ENCODE data around the gene SOX6.
"Not testable (repeated sequence)": the region's sequence is repeated elsewhere in the genome, so short reads cannot be mapped to it uniquely, and the experiment has no call there.

Gene SOX6

GRCh38 chr11:15944460-15944859, 411.9 kb downstream of the SOX6 start:
- no peak for DNase-seq

- DNase-seq, result no peak
Measured at GRCh38 chr11:15943418-15944197, 412.7 kb downstream of the SOX6 start.

- DNase-seq, result no peak
Measured at GRCh38 chr11:15942936-15943335, 413.4 kb downstream of the SOX6 start.

GRCh38 chr11:15942126-15942525, 414.2 kb downstream of the SOX6 start:
- DNase-seq, result no peak

- DNase-seq, result peak; percentile 3 to 43 (median 13)
Measured at GRCh38 chr11:15941206-15941770, 415.1 kb downstream of the SOX6 start.

- no peak for DNase-seq
Measured at GRCh38 chr11:15940462-15941205, 415.7 kb downstream of the SOX6 start.

GRCh38 chr11:15938983-15939382, 417.4 kb downstream of the SOX6 start:
- DNase-seq, result no peak

GRCh38 chr11:15938121-15938611, 418.2 kb downstream of the SOX6 start:
- DNase-seq, result no peak

GRCh38 chr11:15937601-15938120, 418.7 kb downstream of the SOX6 start:
- no peak for DNase-seq

GRCh38 chr11:15936011-15936410, 420.3 kb downstream of the SOX6 start:
- no peak for DNase-seq

- DNase-seq, result no peak
Measured at GRCh38 chr11:15935373-15935772, 421.0 kb downstream of the SOX6 start.

- no peak for DNase-seq
Measured at GRCh38 chr11:15933886-15934625, 422.3 kb downstream of the SOX6 start.

- DNase-seq, result no peak
Measured at GRCh38 chr11:15932417-15932816, 423.9 kb downstream of the SOX6 start.

GRCh38 chr11:15931497-15931896, 424.8 kb downstream of the SOX6 start:
- DNase-seq, result no peak

- DNase-seq, result no peak
Measured at GRCh38 chr11:15930442-15931025, 425.8 kb downstream of the SOX6 start.

- DNase-seq, result no peak
Measured at GRCh38 chr11:15929371-15929901, 426.9 kb downstream of the SOX6 start.

- DNase-seq, result no peak
Measured at GRCh38 chr11:15927864-15928217, 428.5 kb downstream of the SOX6 start.

GRCh38 chr11:15927196-15927863, 429.0 kb downstream of the SOX6 start:
- DNase-seq, result no peak

- DNase-seq, result no peak
Measured at GRCh38 chr11:15926071-15926470, 430.3 kb downstream of the SOX6 start.

- DNase-seq, result no peak
Measured at GRCh38 chr11:15923183-15923582, 433.2 kb downstream of the SOX6 start.

- DNase-seq, result not testable (repeated sequence)
Measured at GRCh38 chr11:15922745-15923144, 433.6 kb downstream of the SOX6 start.
